Effector CD4-positive, alpha-beta T cell (primary cell): ENCODE results near the gene ATF6.
"Not testable (repeated sequence)": the region's sequence is repeated elsewhere in the genome, so short reads cannot be mapped to it uniquely, and the experiment has no call there.

Source experiments
- DNase-seq: peaks from one replicate; pipeline ENCODE4 v3.0.0-alpha.2; 2020

ATF6 gene

GRCh38 chr1:161781995-161782394 lies 15.9 kb downstream of the ATF6 start:
- DNase-seq, result no peak

GRCh38 chr1:161782886-161783285 lies 16.8 kb downstream of the ATF6 start:
- no peak for DNase-seq

GRCh38 chr1:161784968-161785367 lies 18.8 kb downstream of the ATF6 start:
- DNase-seq, result no peak

GRCh38 chr1:161787355-161787754 lies 21.2 kb downstream of the ATF6 start:
- DNase-seq, result no peak

GRCh38 chr1:161790587-161791317 lies 24.6 kb downstream of the ATF6 start:
- no peak for DNase-seq

- no peak for DNase-seq
Measured at GRCh38 chr1:161791904-161792655, 26.0 kb downstream of the ATF6 start.

GRCh38 chr1:161792740-161793139 lies 26.6 kb downstream of the ATF6 start:
- DNase-seq, result no peak

GRCh38 chr1:161799792-161800191 lies 33.7 kb downstream of the ATF6 start:
- no peak for DNase-seq

- DNase-seq, result no peak
Measured at GRCh38 chr1:161801955-161802354, 35.8 kb downstream of the ATF6 start.

- no peak for DNase-seq
Measured at GRCh38 chr1:161803181-161803580, 37.1 kb downstream of the ATF6 start.

GRCh38 chr1:161805399-161806197 lies 39.5 kb downstream of the ATF6 start:
- DNase-seq, result no peak

GRCh38 chr1:161809202-161809601 lies 43.1 kb downstream of the ATF6 start:
- not testable (repeated sequence) for DNase-seq

- DNase-seq, result not testable (repeated sequence)
Measured at GRCh38 chr1:161809656-161810055, 43.5 kb downstream of the ATF6 start.

- DNase-seq, result no peak
Measured at GRCh38 chr1:161810780-161811179, 44.7 kb downstream of the ATF6 start.

- no peak for DNase-seq
Measured at GRCh38 chr1:161816201-161816600, 50.1 kb downstream of the ATF6 start.

- DNase-seq, result no peak
Measured at GRCh38 chr1:161817176-161817730, 51.1 kb downstream of the ATF6 start.

GRCh38 chr1:161820914-161821313 lies 54.8 kb downstream of the ATF6 start:
- DNase-seq, result no peak

- no peak for DNase-seq
Measured at GRCh38 chr1:161824618-161825017, 58.5 kb downstream of the ATF6 start.

GRCh38 chr1:161825831-161826230 lies 59.7 kb downstream of the ATF6 start:
- no peak for DNase-seq

- DNase-seq, result no peak
Measured at GRCh38 chr1:161826478-161826877, 60.4 kb downstream of the ATF6 start.

GRCh38 chr1:161827786-161828185 lies 61.7 kb downstream of the ATF6 start:
- DNase-seq, result no peak

- not testable (repeated sequence) for DNase-seq
Measured at GRCh38 chr1:161832299-161832907, 66.3 kb downstream of the ATF6 start.
